ENCODE results near the gene BOD1L2.

BOD1L2 gene

DNA sequence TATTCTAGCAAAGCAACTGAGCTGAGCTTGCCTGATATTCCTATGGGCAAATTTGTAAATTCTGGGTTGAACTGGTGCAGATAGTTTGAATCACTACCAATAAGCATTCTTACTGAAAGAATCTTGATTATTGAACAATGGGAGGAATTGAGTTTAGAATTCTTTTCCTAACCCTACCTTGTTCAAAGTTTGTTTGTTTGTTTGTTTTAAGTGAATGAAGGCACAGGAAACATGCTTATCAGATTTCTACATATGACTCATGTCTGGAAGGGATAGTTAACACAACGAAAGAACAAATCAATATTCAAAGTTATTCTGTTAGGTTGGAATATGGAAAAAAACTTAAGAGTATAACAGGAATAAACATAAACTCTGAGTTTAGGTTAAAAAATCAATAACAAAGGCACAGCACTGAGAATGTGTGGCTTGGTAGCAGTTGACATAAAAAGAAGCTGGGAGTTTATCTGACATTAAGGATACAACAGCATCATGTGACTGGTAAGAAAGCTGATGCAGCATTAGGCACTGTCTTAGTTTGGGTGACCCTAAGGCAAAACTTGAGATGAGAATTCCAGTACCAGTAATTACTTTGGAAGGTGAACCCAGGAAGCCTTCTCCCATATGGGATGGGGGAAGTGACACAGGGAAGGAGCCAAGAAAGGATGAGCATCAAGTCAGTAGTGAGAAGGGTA, 20.9 kb downstream of the BOD1L2 start:
- no peaks in the 10 kb centered on the region for H3F3A ChIP-seq (ENCODE audit: insufficient read depth, low read length)
- H2AFZ ChIP-seq (ENCODE audit: low read length) = no peak overlapping the region
- no peaks in the 10 kb centered on the region for H3K9me3 ChIP-seq (ENCODE audit: low read length)
- H3K36me3 ChIP-seq (ENCODE audit: insufficient read depth, low read length) = no peaks in the 10 kb centered on the region
- H3K79me2 ChIP-seq (ENCODE audit: insufficient read depth, low read length) = no peaks in the 10 kb centered on the region
- H3K27me3 ChIP-seq (ENCODE audit: insufficient read depth, low read length) = no peaks in the 10 kb centered on the region
- no peak overlapping the region for H3K4me3 ChIP-seq (ENCODE audit: low read depth, low read length, poor library complexity, severe bottlenecking)
- no peaks in the 10 kb centered on the region for H3K9me2 ChIP-seq (ENCODE audit: low read depth, low read length)
- TF ChIP-seq EZH2 (IDR thresholded peaks at IDR 0.05; ENCODE audit: borderline replicate concordance, low read length) = no peak
- TF ChIP-seq, protein P1, sequence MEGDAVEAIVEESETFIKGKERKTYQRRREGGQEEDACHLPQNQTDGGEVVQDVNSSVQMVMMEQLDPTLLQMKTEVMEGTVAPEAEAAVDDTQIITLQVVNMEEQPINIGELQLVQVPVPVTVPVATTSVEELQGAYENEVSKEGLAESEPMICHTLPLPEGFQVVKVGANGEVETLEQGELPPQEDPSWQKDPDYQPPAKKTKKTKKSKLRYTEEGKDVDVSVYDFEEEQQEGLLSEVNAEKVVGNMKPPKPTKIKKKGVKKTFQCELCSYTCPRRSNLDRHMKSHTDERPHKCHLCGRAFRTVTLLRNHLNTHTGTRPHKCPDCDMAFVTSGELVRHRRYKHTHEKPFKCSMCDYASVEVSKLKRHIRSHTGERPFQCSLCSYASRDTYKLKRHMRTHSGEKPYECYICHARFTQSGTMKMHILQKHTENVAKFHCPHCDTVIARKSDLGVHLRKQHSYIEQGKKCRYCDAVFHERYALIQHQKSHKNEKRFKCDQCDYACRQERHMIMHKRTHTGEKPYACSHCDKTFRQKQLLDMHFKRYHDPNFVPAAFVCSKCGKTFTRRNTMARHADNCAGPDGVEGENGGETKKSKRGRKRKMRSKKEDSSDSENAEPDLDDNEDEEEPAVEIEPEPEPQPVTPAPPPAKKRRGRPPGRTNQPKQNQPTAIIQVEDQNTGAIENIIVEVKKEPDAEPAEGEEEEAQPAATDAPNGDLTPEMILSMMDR (IDR thresholded peaks at IDR 0.05; ENCODE audit: low read length) = no peak
- no peak overlapping the region for H3K9ac ChIP-seq (ENCODE audit: low read length)
- no peaks in the 10 kb centered on the region for H3K4me1 ChIP-seq (ENCODE audit: insufficient read depth, low read length, severe bottlenecking)
- H3K27ac ChIP-seq (ENCODE audit: low read depth, low read length, poor library complexity, severe bottlenecking) = no peak overlapping the region
- H4K20me1 ChIP-seq (ENCODE audit: insufficient read depth, low read length) = no peaks in the 10 kb centered on the region
- no peak overlapping the region for H3K4me2 ChIP-seq (ENCODE audit: low read length)

DNA sequence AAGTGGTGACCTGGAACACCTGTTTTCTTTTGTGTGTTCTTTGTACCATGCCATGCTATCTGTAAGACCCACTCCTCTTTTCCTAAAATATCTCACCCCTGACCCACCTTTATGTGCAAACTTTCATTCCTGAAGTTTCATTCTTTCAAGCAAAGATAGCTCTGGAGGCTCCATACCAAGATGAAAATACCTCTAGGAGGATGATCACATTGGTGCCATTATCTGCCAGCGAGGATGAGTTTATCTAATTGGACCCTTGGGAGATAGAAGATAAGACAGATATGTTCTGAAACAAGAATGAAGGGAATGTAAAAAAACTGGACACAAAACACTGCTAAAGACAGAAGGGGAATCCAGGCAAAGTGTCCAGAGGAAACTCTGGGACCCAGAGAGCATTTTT, 24.1 kb downstream of the BOD1L2 start:
- TF ChIP-seq, protein P1 (IDR thresholded peaks at IDR 0.05; ENCODE audit: low read length) = no peak
- no peak for TF ChIP-seq EZH2 (IDR thresholded peaks at IDR 0.05; ENCODE audit: borderline replicate concordance, low read length)

DNA sequence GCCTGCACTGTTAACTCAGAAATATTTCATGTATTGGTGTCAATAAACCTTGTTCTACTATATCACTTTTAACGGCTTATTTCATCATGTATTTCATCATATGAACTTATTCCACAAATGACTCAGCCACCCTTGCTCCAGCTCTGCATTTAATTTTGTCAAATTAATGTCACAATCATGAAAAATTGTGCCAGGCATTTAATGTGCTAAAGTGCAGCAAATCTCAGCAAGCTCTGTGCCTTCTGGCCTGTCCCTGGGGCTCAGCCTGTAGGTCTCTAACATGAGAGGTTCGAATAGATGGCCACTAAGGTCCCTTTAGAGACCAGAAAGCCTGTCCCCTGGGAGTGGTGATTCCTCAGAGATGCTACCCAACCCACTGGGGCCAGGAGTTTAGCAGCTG, 28.6 kb downstream of the BOD1L2 start:
- H3K4me3 ChIP-seq (ENCODE audit: low read depth, low read length, poor library complexity, severe bottlenecking) = no peak overlapping the region
- H2AFZ ChIP-seq (ENCODE audit: low read length) = no peak overlapping the region
- H3K79me2 ChIP-seq (ENCODE audit: insufficient read depth, low read length) = no peaks in the 10 kb centered on the region
- no peaks in the 10 kb centered on the region for H3K9me2 ChIP-seq (ENCODE audit: low read depth, low read length)
- no peaks in the 10 kb centered on the region for H3K36me3 ChIP-seq (ENCODE audit: insufficient read depth, low read length)
- H3K4me1 ChIP-seq (ENCODE audit: insufficient read depth, low read length, severe bottlenecking) = no peaks in the 10 kb centered on the region
- no peaks in the 10 kb centered on the region for H3K9me3 ChIP-seq (ENCODE audit: low read length)
- no peak overlapping the region for H3K9ac ChIP-seq (ENCODE audit: low read length)
- H3K27me3 ChIP-seq (ENCODE audit: insufficient read depth, low read length) = no peaks in the 10 kb centered on the region
- H4K20me1 ChIP-seq (ENCODE audit: insufficient read depth, low read length) = no peaks in the 10 kb centered on the region
- TF ChIP-seq, protein P1 (IDR thresholded peaks at IDR 0.05; ENCODE audit: low read length) = no peak
- no peak for TF ChIP-seq EZH2 (IDR thresholded peaks at IDR 0.05; ENCODE audit: borderline replicate concordance, low read length)
- H3F3A ChIP-seq (ENCODE audit: insufficient read depth, low read length) = no peaks in the 10 kb centered on the region
- H3K27ac ChIP-seq (ENCODE audit: low read depth, low read length, poor library complexity, severe bottlenecking) = no peak overlapping the region
- no peak overlapping the region for H3K4me2 ChIP-seq (ENCODE audit: low read length)

More for the DNA sequence above, 24.1 kb downstream of the BOD1L2 start:
- H3K9me3 ChIP-seq (ENCODE audit: low read length) = no peaks in the 10 kb centered on the region
- H3K9ac ChIP-seq (ENCODE audit: low read length) = no peak overlapping the region
- H4K20me1 ChIP-seq (ENCODE audit: insufficient read depth, low read length) = no peaks in the 10 kb centered on the region
- no peak overlapping the region for H3K4me2 ChIP-seq (ENCODE audit: low read length)
- no peaks in the 10 kb centered on the region for H3K79me2 ChIP-seq (ENCODE audit: insufficient read depth, low read length)
- no peaks in the 10 kb centered on the region for H3K36me3 ChIP-seq (ENCODE audit: insufficient read depth, low read length)
- H3K9me2 ChIP-seq (ENCODE audit: low read depth, low read length) = no peaks in the 10 kb centered on the region
- no peak overlapping the region for H3K27ac ChIP-seq (ENCODE audit: low read depth, low read length, poor library complexity, severe bottlenecking)
- H3K4me3 ChIP-seq (ENCODE audit: low read depth, low read length, poor library complexity, severe bottlenecking) = no peak overlapping the region
- H3K4me1 ChIP-seq (ENCODE audit: insufficient read depth, low read length, severe bottlenecking) = no peaks in the 10 kb centered on the region
- no peaks in the 10 kb centered on the region for H3F3A ChIP-seq (ENCODE audit: insufficient read depth, low read length)
- no peak overlapping the region for H2AFZ ChIP-seq (ENCODE audit: low read length)
- no peaks in the 10 kb centered on the region for H3K27me3 ChIP-seq (ENCODE audit: insufficient read depth, low read length)

Data from OCI-LY1 (cell line).